ENCODE measurements around the gene EED.

The EED gene

GRCh38 chr11:86262387-86262786, 17.8 kb downstream of the EED start:
- Histone ChIP-seq H3K9me3 (ENCODE audit: control insufficient read depth, low read length) (no peaks in the 10 kb centered on the region), H3K27me3 (ENCODE audit: control insufficient read depth, insufficient read depth, low read length) (no peaks in the 10 kb centered on the region)

GRCh38 chr11:86264649-86265048, 20.1 kb downstream of the EED start:
- Histone ChIP-seq H3K36me3 (ENCODE audit: control insufficient read depth, insufficient read depth, low read length) (peaks cover 2% of the 10 kb centered on the region), H3K4me1 (ENCODE audit: control insufficient read depth, insufficient read depth, low read length) (no peaks in the 10 kb centered on the region), H3K27me3 (ENCODE audit: control insufficient read depth, insufficient read depth, low read length) (no peaks in the 10 kb centered on the region), H3K9me3 (ENCODE audit: control insufficient read depth, low read length) (no peaks in the 10 kb centered on the region), H3K4me3 (ENCODE audit: low read length) (no peak overlapping the region), H3K9ac (ENCODE audit: low read length) (no peak overlapping the region)

More at GRCh38 chr11:86262387-86262786, 17.8 kb downstream of the EED start:
- no peak overlapping the region for H3K9ac ChIP-seq (ENCODE audit: low read length)
- no peaks in the 10 kb centered on the region for H3K36me3 ChIP-seq (ENCODE audit: control insufficient read depth, insufficient read depth, low read length)
- no peaks in the 10 kb centered on the region for H3K4me1 ChIP-seq (ENCODE audit: control insufficient read depth, insufficient read depth, low read length)
- no peak overlapping the region for H3K4me3 ChIP-seq (ENCODE audit: low read length)

- H3K4me1 ChIP-seq (ENCODE audit: control insufficient read depth, insufficient read depth, low read length): no peaks in the 10 kb centered on the region
- H3K9me3 ChIP-seq (ENCODE audit: control insufficient read depth, low read length): no peaks in the 10 kb centered on the region
- peaks cover 4% of the 10 kb centered on the region for H3K36me3 ChIP-seq (ENCODE audit: control insufficient read depth, insufficient read depth, low read length)
- no peaks in the 10 kb centered on the region for H3K27me3 ChIP-seq (ENCODE audit: control insufficient read depth, insufficient read depth, low read length)
- no peak overlapping the region for H3K4me3 ChIP-seq (ENCODE audit: low read length)
- H3K9ac ChIP-seq (ENCODE audit: low read length): no peak overlapping the region
These were observed 20.6 kb downstream of the EED start for GRCh38 chr11:86265194-86265593.

- no peaks in the 10 kb centered on the region for H3K9me3 ChIP-seq (ENCODE audit: control insufficient read depth, low read length)
These were observed 25.1 kb downstream of the EED start for GRCh38 chr11:86269645-86270044.

GRCh38 chr11:86274503-86274902, 29.9 kb downstream of the EED start:
- Histone ChIP-seq H3K4me1 (ENCODE audit: control insufficient read depth, insufficient read depth, low read length) (no peaks in the 10 kb centered on the region), H3K27me3 (ENCODE audit: control insufficient read depth, insufficient read depth, low read length) (no peaks in the 10 kb centered on the region), H3K9me3 (ENCODE audit: control insufficient read depth, low read length) (no peaks in the 10 kb centered on the region), H3K36me3 (ENCODE audit: control insufficient read depth, insufficient read depth, low read length) (peaks cover 4% of the 10 kb centered on the region), H3K9ac (ENCODE audit: low read length) (no peak overlapping the region), H3K4me3 (ENCODE audit: low read length) (no peak overlapping the region)

More at GRCh38 chr11:86269645-86270044, 25.1 kb downstream of the EED start:
- no peaks in the 10 kb centered on the region for H3K27me3 ChIP-seq (ENCODE audit: control insufficient read depth, insufficient read depth, low read length)
- no peaks in the 10 kb centered on the region for H3K4me1 ChIP-seq (ENCODE audit: control insufficient read depth, insufficient read depth, low read length)
- H3K9ac ChIP-seq (ENCODE audit: low read length): no peak overlapping the region
- H3K4me3 ChIP-seq (ENCODE audit: low read length): no peak overlapping the region
- peaks cover 4% of the 10 kb centered on the region for H3K36me3 ChIP-seq (ENCODE audit: control insufficient read depth, insufficient read depth, low read length)

- Histone ChIP-seq H3K36me3 (ENCODE audit: control insufficient read depth, insufficient read depth, low read length) (no peaks in the 10 kb centered on the region), H3K4me1 (ENCODE audit: control insufficient read depth, insufficient read depth, low read length) (no peaks in the 10 kb centered on the region), H3K9me3 (ENCODE audit: control insufficient read depth, low read length) (no peaks in the 10 kb centered on the region), H3K9ac (ENCODE audit: low read length) (no peak overlapping the region), H3K27me3 (ENCODE audit: control insufficient read depth, insufficient read depth, low read length) (no peaks in the 10 kb centered on the region), H3K4me3 (ENCODE audit: low read length) (no peak overlapping the region)
These were observed 30.4 kb downstream of the EED start for GRCh38 chr11:86274999-86275398.

- H3K4me3 ChIP-seq (ENCODE audit: low read length): no peak overlapping the region
- no peaks in the 10 kb centered on the region for H3K4me1 ChIP-seq (ENCODE audit: control insufficient read depth, insufficient read depth, low read length)
- H3K9me3 ChIP-seq (ENCODE audit: control insufficient read depth, low read length): no peaks in the 10 kb centered on the region
- H3K9ac ChIP-seq (ENCODE audit: low read length): no peak overlapping the region
- H3K36me3 ChIP-seq (ENCODE audit: control insufficient read depth, insufficient read depth, low read length): no peaks in the 10 kb centered on the region
- H3K27me3 ChIP-seq (ENCODE audit: control insufficient read depth, insufficient read depth, low read length): no peaks in the 10 kb centered on the region
These were observed 31.2 kb downstream of the EED start for GRCh38 chr11:86275493-86276370.

GRCh38 chr11:86277741-86278140, 33.2 kb downstream of the EED start:
- no peaks in the 10 kb centered on the region for H3K4me1 ChIP-seq (ENCODE audit: control insufficient read depth, insufficient read depth, low read length)
- no peak overlapping the region for H3K4me3 ChIP-seq (ENCODE audit: low read length)
- H3K9ac ChIP-seq (ENCODE audit: low read length): no peak overlapping the region
- H3K9me3 ChIP-seq (ENCODE audit: control insufficient read depth, low read length): no peaks in the 10 kb centered on the region
- no peaks in the 10 kb centered on the region for H3K27me3 ChIP-seq (ENCODE audit: control insufficient read depth, insufficient read depth, low read length)
- H3K36me3 ChIP-seq (ENCODE audit: control insufficient read depth, insufficient read depth, low read length): no peaks in the 10 kb centered on the region

- Histone ChIP-seq H3K4me1 (ENCODE audit: control insufficient read depth, insufficient read depth, low read length) (no peaks in the 10 kb centered on the region), H3K9ac (ENCODE audit: low read length) (no peak overlapping the region), H3K9me3 (ENCODE audit: control insufficient read depth, low read length) (no peaks in the 10 kb centered on the region), H3K36me3 (ENCODE audit: control insufficient read depth, insufficient read depth, low read length) (no peaks in the 10 kb centered on the region), H3K4me3 (ENCODE audit: low read length) (no peak overlapping the region), H3K27me3 (ENCODE audit: control insufficient read depth, insufficient read depth, low read length) (no peaks in the 10 kb centered on the region)
These were observed 33.7 kb downstream of the EED start for GRCh38 chr11:86278226-86278625.

- H3K36me3 ChIP-seq (ENCODE audit: control insufficient read depth, insufficient read depth, low read length): no peaks in the 10 kb centered on the region
- no peak overlapping the region for H3K9ac ChIP-seq (ENCODE audit: low read length)
- H3K27me3 ChIP-seq (ENCODE audit: control insufficient read depth, insufficient read depth, low read length): no peaks in the 10 kb centered on the region
- no peak overlapping the region for H3K4me3 ChIP-seq (ENCODE audit: low read length)
- no peaks in the 10 kb centered on the region for H3K9me3 ChIP-seq (ENCODE audit: control insufficient read depth, low read length)
- no peaks in the 10 kb centered on the region for H3K4me1 ChIP-seq (ENCODE audit: control insufficient read depth, insufficient read depth, low read length)
These were observed 35.2 kb downstream of the EED start for GRCh38 chr11:86279747-86280146.

GRCh38 chr11:86287468-86287796, 42.9 kb downstream of the EED start:
- H3K36me3 ChIP-seq (ENCODE audit: control insufficient read depth, insufficient read depth, low read length): no peaks in the 10 kb centered on the region
- no peaks in the 10 kb centered on the region for H3K9me3 ChIP-seq (ENCODE audit: control insufficient read depth, low read length)
- no peak overlapping the region for H3K9ac ChIP-seq (ENCODE audit: low read length)
- H3K27me3 ChIP-seq (ENCODE audit: control insufficient read depth, insufficient read depth, low read length): no peaks in the 10 kb centered on the region
- H3K4me3 ChIP-seq (ENCODE audit: low read length): no peak overlapping the region
- H3K4me1 ChIP-seq (ENCODE audit: control insufficient read depth, insufficient read depth, low read length): no peaks in the 10 kb centered on the region

- H3K9ac ChIP-seq (ENCODE audit: low read length): no peak overlapping the region
- no peaks in the 10 kb centered on the region for H3K9me3 ChIP-seq (ENCODE audit: control insufficient read depth, low read length)
- H3K4me3 ChIP-seq (ENCODE audit: low read length): no peak overlapping the region
- no peaks in the 10 kb centered on the region for H3K4me1 ChIP-seq (ENCODE audit: control insufficient read depth, insufficient read depth, low read length)
- H3K27me3 ChIP-seq (ENCODE audit: control insufficient read depth, insufficient read depth, low read length): no peaks in the 10 kb centered on the region
- H3K36me3 ChIP-seq (ENCODE audit: control insufficient read depth, insufficient read depth, low read length): no peaks in the 10 kb centered on the region
These were observed 44.4 kb downstream of the EED start for GRCh38 chr11:86288776-86289507.
